ENCODE measurements around the gene BICRA. TPM values are rescaled to one million over a fixed set of nuclear protein-coding genes. Genes with fewer than 3 reads are reported as not detected.

Gene BICRA
- total and polyA plus RNA-seq, 9 of the 15 experiments (the other 6 are each of a cell fraction or from before 2014, with no cell fraction given) = 0.01 to 8.8 (median 1.2) TPM

- TF ChIP-seq MAFK (IDR thresholded peaks at IDR 0.05; ENCODE audit: low read length) = no peak
- TF ChIP-seq MED1 (CRISPR knock-in tag; IDR thresholded peaks at IDR 0.05; ENCODE audit: borderline replicate concordance) = no peak
- TF ChIP-seq TRIM25 (IDR thresholded peaks at IDR 0.05; ENCODE audit: borderline replicate concordance) = 0 out of 2 replicates have a peak, but pooled peaks have one; percentile 74
- 0 out of 2 replicates have a peak, but pooled peaks have one; percentile 26 for TF ChIP-seq ATF7 (IDR thresholded peaks at IDR 0.05)
- TF ChIP-seq ZNF239 (CRISPR knock-in tag; IDR thresholded peaks at IDR 0.05) = no peak
- peak; percentile 43; the same call in 1 of the 2 replicates for TF ChIP-seq POLR2A (conservative IDR thresholded peaks at IDR 0.05)
- no peak for TF ChIP-seq CAMTA2 (CRISPR knock-in tag; conservative IDR thresholded peaks at IDR 0.05)
- peak; percentile 26 for TF ChIP-seq SP2 (IDR thresholded peaks at IDR 0.05; ENCODE audit: extremely low read depth, low read depth, low read length, poor library complexity, severe bottlenecking)
- peak in 1 of 2 experiments; percentile 92 for TF ChIP-seq E2F6 (IDR thresholded peaks at IDR 0.05; ENCODE audit: borderline replicate concordance in 1 of 2, extremely low read depth in 1 of 2, insufficient read depth in 1 of 2, insufficient read length in 1 of 2, low read depth in 1 of 2, low read length in 1 of 2, poor library complexity in 1 of 2, severe bottlenecking in 1 of 2)
- 0 out of 2 replicates have a peak, but pooled peaks have one; percentile 57 for TF ChIP-seq HLTF (IDR thresholded peaks at IDR 0.05)
- peak; percentile 75 for TF ChIP-seq RBFOX2 (IDR thresholded peaks at IDR 0.05; ENCODE audit: low read depth, low read length)
- TF ChIP-seq MTA1 (IDR thresholded peaks at IDR 0.05; ENCODE audit: borderline replicate concordance) = peak; percentile 76
- peak; percentile 66 for TF ChIP-seq NFYB (IDR thresholded peaks at IDR 0.05; ENCODE audit: extremely low read depth, insufficient read length)
- peak; percentile 61; the same call in 1 of the 2 replicates for TF ChIP-seq TEAD4 (IDR thresholded peaks at IDR 0.05; ENCODE audit: low read length)
- no peak for TF ChIP-seq TEAD4 (CRISPR knock-in tag; IDR thresholded peaks at IDR 0.05; ENCODE audit: borderline replicate concordance)
- peak; percentile 61 for TF ChIP-seq FOS (IDR thresholded peaks at IDR 0.05; ENCODE audit: extremely low read depth, insufficient read length)
- TF ChIP-seq MIER1 (IDR thresholded peaks at IDR 0.05; ENCODE audit: low read depth) = peak; percentile 53; the same call in 1 of the 2 replicates
- peak; percentile 96 for TF ChIP-seq ZFP36 (IDR thresholded peaks at IDR 0.05; ENCODE audit: low read depth, low read length, partially characterized antibody)
- peak; percentile 52; the same call in 1 of the 2 replicates for TF ChIP-seq CC2D1A (IDR thresholded peaks at IDR 0.05)
- no peak for TF ChIP-seq SMC3 (conservative IDR thresholded peaks at IDR 0.05; ENCODE audit: insufficient read depth, low read depth, low read length)
- peak; percentile 84; the same call in 1 of the 2 replicates for TF ChIP-seq LCOR (CRISPR knock-in tag; IDR thresholded peaks at IDR 0.05)
- TF ChIP-seq RCOR1 (IDR thresholded peaks at IDR 0.05; ENCODE audit: borderline replicate concordance in 1 of 2, low read depth in 2 of 2, low read length in 2 of 2) = peak in 1 of 2 experiments; percentile 90; a peak in 3 of 4 replicates
- no peak for TF ChIP-seq KLF10 (CRISPR knock-in tag; IDR thresholded peaks at IDR 0.05)
- no peak for TF ChIP-seq ZNF644 (tag; IDR thresholded peaks at IDR 0.05; ENCODE audit: low read depth)
- TF ChIP-seq SMARCA4 (IDR thresholded peaks at IDR 0.05) = peak; percentile 76
- TF ChIP-seq EP300 (IDR thresholded peaks at IDR 0.05; ENCODE audit: low read length) = peak; percentile 78
- peak; percentile 29 for TF ChIP-seq FIP1L1 (IDR thresholded peaks at IDR 0.05; ENCODE audit: low read depth, low read length, poor library complexity, severe bottlenecking)
- peak; percentile 75; the same call in 1 of the 2 replicates for TF ChIP-seq KLF16 (IDR thresholded peaks at IDR 0.05)
- TF ChIP-seq SMARCE1 (IDR thresholded peaks at IDR 0.05) = peak; percentile 87
These were observed 121.0 kb downstream of the BICRA start (continued) for GRCh38 chr19:47729799-47730520.

Measured in K562 (cell line).